Endothelial cell of umbilical vein (primary cell): Measurements from ENCODE around the gene DLL4. TPM values are rescaled to one million over a fixed set of nuclear protein-coding genes. Genes with fewer than 3 reads are reported as not detected.

Source experiments
- BruUV-seq: library from RNA; stranded (reverse); fragments of 400-500 nt; replicated peaks from 2 replicates; lab custom pipeline; 2021; lab: Mats Ljungman, UMichigan
- CTCF ChIA-PET: fragments of 300-600, 350-600 bp; sonication (Branson Sonifier 250); formaldehyde crosslinking; loops from one replicate; lab custom pipeline; 2021; ENCODE audit warnings: antibody characterized with exemption, inconsistent platforms; lab: Charles Lee
- POLR2A ChIA-PET: fragments of 300-600, 350-600 bp; sonication (Branson Sonifier 250); formaldehyde crosslinking; loops from one replicate; lab custom pipeline; 2021; ENCODE audit warnings: antibody characterized with exemption, inconsistent platforms; lab: Charles Lee
- DNase-seq: peaks from one replicate; pipeline ENCODE4 v3.0.0-alpha.2; 2011; ENCODE audit warnings: low read depth, low spot score
- FAIRE-seq: peaks from 2 replicates; lab custom pipeline; 2011; peaks lifted over from hg19 to GRCh38; lab: Jason Lieb, UNC
- H2AFZ ChIP-seq: 2 replicates; pipeline ENCODE4 v1.6.0; 2012; ENCODE audit warnings: low read depth, low read length, control low read depth, inconsistent platforms
- H3K27ac ChIP-seq: 2 replicates; pipeline ENCODE4 v1.5.1; 2011; ENCODE audit warnings: low read depth, mild to moderate bottlenecking, control low read depth, low read length, moderate library complexity; ENCODE audit not compliant: insufficient read depth
- H3K27me3 ChIP-seq, 2 experiments: 2 replicates each; pipeline versions ENCODE4 v1.6.0 to v1.6.1; 2011; ENCODE audit warnings: low read length in 2 of 2, mixed read lengths in 1 of 2; ENCODE audit not compliant: control insufficient read depth in 2 of 2, insufficient read depth in 2 of 2
- H3K36me3 ChIP-seq, 2 experiments: 2 replicates in 1 of 2; 3 replicates in 1 of 2; pipeline ENCODE4 v1.5.1; 2011; ENCODE audit warnings: low read length in 2 of 2, mild to moderate bottlenecking in 1 of 2, moderate library complexity in 1 of 2; ENCODE audit not compliant: control insufficient read depth in 2 of 2, insufficient read depth in 2 of 2; ENCODE audit errors: extremely low read depth in 1 of 2
- H3K4me1 ChIP-seq: 3 replicates; pipeline ENCODE4 v1.5.1; 2011; ENCODE audit warnings: mild to moderate bottlenecking, low read length; ENCODE audit not compliant: control insufficient read depth, insufficient read depth; ENCODE audit errors: extremely low read depth
- H3K4me2 ChIP-seq: 2 replicates; pipeline ENCODE4 v1.6.1; 2011; ENCODE audit warnings: low read length, control low read depth, mixed read lengths; ENCODE audit not compliant: insufficient read depth
- H3K4me3 ChIP-seq, 3 experiments: fragments of 200-600 bp in 1 of 3; sonication (generic), shearing (Covaris generic) in 1 of 3; replicated peaks in 1 of 3; 2 replicates each; pipeline ENCODE4 v1.5.1; 2011 to 2016; ENCODE audit warnings: control low read depth in 3 of 3, low read length in 3 of 3, mild to moderate bottlenecking in 2 of 3, inconsistent platforms in 1 of 3, low read depth in 1 of 3, moderate library complexity in 1 of 3; ENCODE audit not compliant: insufficient read depth in 1 of 3
- H3K79me2 ChIP-seq: 2 replicates; pipeline ENCODE4 v1.6.0; 2012; ENCODE audit warnings: low read length, inconsistent platforms; ENCODE audit not compliant: control insufficient read depth, insufficient read depth
- H3K9ac ChIP-seq: replicated peaks from 2 replicates; pipeline ENCODE3; 2011; ENCODE audit warnings: low read length, control low read depth; ENCODE audit not compliant: insufficient read depth; ENCODE audit errors: extremely low read depth
- H3K9me1 ChIP-seq: replicated peaks from 3 replicates; pipeline ENCODE4 v1.6.0; 2011; ENCODE audit warnings: mild to moderate bottlenecking, low read length; ENCODE audit not compliant: control insufficient read depth, insufficient read depth; ENCODE audit errors: extremely low read depth
- H3K9me3 ChIP-seq: replicated peaks from 2 replicates; pipeline ENCODE4 v1.5.1; 2012; ENCODE audit warnings: low read length, inconsistent platforms; ENCODE audit not compliant: control insufficient read depth, insufficient read depth
- H4K20me1 ChIP-seq: replicated peaks from 2 replicates; pipeline ENCODE3; 2011; ENCODE audit warnings: mild to moderate bottlenecking, low read length; ENCODE audit not compliant: control insufficient read depth, insufficient read depth; ENCODE audit errors: extremely low read depth
- CTCF ChIP-seq, 2 donors: IDR thresholded peaks; 1 replicate in 1 of 2; 2 replicates in 1 of 2; pipeline ENCODE4 v1.5.1; 2011; ENCODE audit warnings: low read length in 2 of 2, mild to moderate bottlenecking in 2 of 2, moderate library complexity in 2 of 2, control low read depth in 1 of 2, inconsistent platforms in 1 of 2, low read depth in 1 of 2; ENCODE audit not compliant: insufficient read depth in 1 of 2; ENCODE audit errors: extremely low read depth in 1 of 2
- EZH2 ChIP-seq: IDR thresholded peaks from 2 replicates; pipeline ENCODE4 v1.6.1; 2012; ENCODE audit warnings: borderline replicate concordance, low read depth, mild to moderate bottlenecking, moderate library complexity, low read length, inconsistent platforms; ENCODE audit not compliant: severe bottlenecking
- FOS ChIP-seq: IDR thresholded peaks from 2 replicates; pipeline ENCODE4 v1.6.1; 2011; ENCODE audit warnings: mild to moderate bottlenecking, low read length, moderate library complexity, borderline replicate concordance; ENCODE audit not compliant: insufficient read depth
- GATA2 ChIP-seq: IDR thresholded peaks from 2 replicates; pipeline ENCODE4 v1.7.0; 2011; ENCODE audit warnings: low read depth, mild to moderate bottlenecking, moderate library complexity, mixed read lengths, low read length; ENCODE audit not compliant: insufficient read length, insufficient read depth
- JUN ChIP-seq: IDR thresholded peaks from 2 replicates; pipeline ENCODE4 v1.6.1; 2011; ENCODE audit warnings: borderline replicate concordance, low read depth; ENCODE audit not compliant: insufficient read length, insufficient read depth
- MAX ChIP-seq: IDR thresholded peaks from 2 replicates; pipeline ENCODE4 v1.6.1; 2011; ENCODE audit not compliant: insufficient read depth, insufficient read length
- MYC ChIP-seq: IDR thresholded peaks from one replicate; pipeline ENCODE4 v1.6.1; 2011; ENCODE audit warnings: mild to moderate bottlenecking, low read depth, low read length
- POLR2A ChIP-seq: IDR thresholded peaks from 2 replicates; pipeline ENCODE4 v1.6.1; 2012; ENCODE audit warnings: low read depth, mild to moderate bottlenecking, control low read depth, low read length
- POLR2AphosphoS5 ChIP-seq: IDR thresholded peaks from 2 replicates; pipeline ENCODE4 v1.6.1; 2012; ENCODE audit warnings: low read depth, mild to moderate bottlenecking, control low read depth, low read length, moderate library complexity; ENCODE audit not compliant: insufficient read depth
- dilution Hi-C: fragments of 300-500 bp; cut with MboI; formaldehyde crosslinking; loops from one replicate; pipeline ENCODE4 v1.15.0; 2019; ENCODE audit warnings: low sequenced_read_pairs; ENCODE audit not compliant: extremely low pct_ligation_motif_present
- intact Hi-C: fragments of 100-400 bp; cut with micrococcal nuclease; formaldehyde crosslinking; loops from one replicate; pipeline ENCODE4 v1.10.0; 2022
- polyA plus RNA-seq, 4 experiments: library from polyadenylated mRNA; depleted of rRNA in 3 of 4; stranded (reverse) in 3 of 4; unstranded in 1 of 4; fragments of >200 nt; gene quantifications; 2 replicates each; pipeline versions ENCODE4 v1.2.1 to v1.2.3, GENCODE V29; 2011 to 2012; ENCODE audit warnings: missing spikeins in 1 of 4
- total RNA-seq: library from RNA; stranded (reverse); gene quantifications from 2 replicates; pipeline ENCODE4 v1.2.3, GENCODE V29; 2021

DLL4 gene
- total and polyA plus RNA-seq, 2 donors (not counting 3 experiments of a cell fraction or from before 2014, with no cell fraction given), result 55.2 to 57.8 TPM

GRCh38 chr15:40918799-40919392 lies 10.2 kb upstream of the DLL4 start:
- Histone ChIP-seq H3K36me3 (no peaks in the 10 kb centered on the region), H3K27ac (peak overlapping the region; percentile 95), H3K9me3 (no peaks in the 10 kb centered on the region), H3K79me2 (no peaks in the 10 kb centered on the region), H2AFZ (peak overlapping the region; percentile 74), H3K27me3 (no peaks in the 10 kb centered on the region), H3K4me2 (peak overlapping the region; percentile 14), H3K4me1 (peaks cover 46% of the 10 kb centered on the region), H4K20me1 (no peaks in the 10 kb centered on the region), H3K9me1 (no peaks in the 10 kb centered on the region), H3K9ac (peak overlapping the region; percentile 81), H3K4me3 (no peak overlapping the region)
- dilution Hi-C loops, result no loop called here
- FAIRE-seq, result peak; percentile 71
- no TSS peak for BruUV-seq
- ChIA-PET CTCF (interaction anchor here (0.9 to 6.5 kb wide), 10 partner anchors 9 to 100 kb away, joined by 3 to 100 read pairs (median 5); partner anchors contain the start of gene DLL4), POLR2A (interaction anchor here (0.9 to 3.1 kb wide), 3 partner anchors 10 to 12 kb away, joined by 3 to 14 read pairs (median 4); partner anchors contain the start of gene DLL4)
- intact Hi-C loops, result loop anchor here (1.0 kb wide), 3 partner anchors 10 to 22 kb away; partner anchors contain the start of gene DLL4
- TF ChIP-seq MAX (no peak), MYC (no peak), POLR2AphosphoS5 (peak; percentile 6), JUN (peak; percentile 44), FOS (no peak), CTCF (IDR thresholded peaks at IDR 0.05; ENCODE audit: extremely low read depth in 1 of 2, insufficient read depth in 1 of 2, low read depth in 1 of 2, low read length in 2 of 2) (no peak), GATA2 (no peak), POLR2A (no peak), EZH2 (no peak)
- DNase-seq, result peak; percentile 68
